Measurements from ENCODE around the gene DOCK1.
"Not testable (repeated sequence)": the region's sequence is repeated elsewhere in the genome, so short reads cannot be mapped to it uniquely, and the experiment has no call there.

Gene DOCK1

GRCh38 chr10:126904818-126905701 is at the start of gene DOCK1:
TSS of gene DOCK1 (plus strand) at chr10:126905428. CDS start at chr10:126905518, 90 bp downstream.
- DNase-seq (ENCODE audit: low spot score): peak; percentile 88

GRCh38 chr10:126857178-126857806 is 47.9 kb upstream of the DOCK1 start:
- DNase-seq (ENCODE audit: low spot score): peak; percentile 4

GRCh38 chr10:126867567-126868365 is 37.5 kb upstream of the DOCK1 start:
- peak; percentile 31 for DNase-seq (ENCODE audit: low spot score)

- DNase-seq (ENCODE audit: low spot score): no peak
These were observed 36.9 kb upstream of the DOCK1 start for GRCh38 chr10:126868371-126868770.

- DNase-seq (ENCODE audit: low spot score): peak; percentile 15
These were observed 33.1 kb upstream of the DOCK1 start for GRCh38 chr10:126872135-126872534.

- DNase-seq (ENCODE audit: low spot score): peak; percentile 6
These were observed 32.5 kb upstream of the DOCK1 start for GRCh38 chr10:126872768-126873167.

GRCh38 chr10:126876456-126876855 is 28.8 kb upstream of the DOCK1 start:
- DNase-seq (ENCODE audit: low spot score): no peak

GRCh38 chr10:126877390-126877789 is 27.8 kb upstream of the DOCK1 start:
- no peak for DNase-seq (ENCODE audit: low spot score)

- DNase-seq (ENCODE audit: low spot score): no peak
These were observed 26.6 kb upstream of the DOCK1 start for GRCh38 chr10:126878594-126878993.

- no peak for DNase-seq (ENCODE audit: low spot score)
These were observed 24.3 kb upstream of the DOCK1 start for GRCh38 chr10:126880926-126881325.

GRCh38 chr10:126882055-126882454 is 23.2 kb upstream of the DOCK1 start:
- not testable (repeated sequence) for DNase-seq (ENCODE audit: low spot score)

GRCh38 chr10:126888436-126888835 is 16.8 kb upstream of the DOCK1 start:
- not testable (repeated sequence) for DNase-seq (ENCODE audit: low spot score)

GRCh38 chr10:126889421-126889820 is 15.8 kb upstream of the DOCK1 start:
- no peak for DNase-seq (ENCODE audit: low spot score)

GRCh38 chr10:126890797-126891196 is 14.4 kb upstream of the DOCK1 start:
- not testable (repeated sequence) for DNase-seq (ENCODE audit: low spot score)

GRCh38 chr10:126892226-126893175 is 12.7 kb upstream of the DOCK1 start:
- DNase-seq (ENCODE audit: low spot score): no peak

GRCh38 chr10:126893206-126893605 is 12.0 kb upstream of the DOCK1 start:
- DNase-seq (ENCODE audit: low spot score): no peak

GRCh38 chr10:126893841-126894240 is 11.4 kb upstream of the DOCK1 start:
- DNase-seq (ENCODE audit: low spot score): no peak

GRCh38 chr10:126895214-126895781 is 9.9 kb upstream of the DOCK1 start:
- DNase-seq (ENCODE audit: low spot score): no peak

GRCh38 chr10:126898460-126898859 is 6.8 kb upstream of the DOCK1 start:
- no peak for DNase-seq (ENCODE audit: low spot score)

- DNase-seq (ENCODE audit: low spot score): not testable (repeated sequence)
These were observed 5.7 kb upstream of the DOCK1 start for GRCh38 chr10:126899529-126899928.

- DNase-seq (ENCODE audit: low spot score): no peak
These were observed 3.1 kb upstream of the DOCK1 start for GRCh38 chr10:126902157-126902556.
